Activated naive CD4-positive, alpha-beta T cell treated with Interleukin-2 at 50 U/mL for 16 hours (primary cell): Measurements from ENCODE around the gene CNTNAP4.

ENCODE experiments used
- DNase-seq: peaks from one replicate; pipeline ENCODE4 v3.0.0-alpha.2; 2020

Gene CNTNAP4

GRCh38 chr16:76276745-76277438, at the start of gene CNTNAP4:
CNTNAP4 (plus strand) TSS chr16:76277401; CDS start chr16:76277663, 262 bp downstream.
- no peak for DNase-seq

- DNase-seq: no peak
These were observed 48.6 kb upstream of the CNTNAP4 start for GRCh38 chr16:76228546-76229146.

GRCh38 chr16:76232704-76233103, 44.5 kb upstream of the CNTNAP4 start:
- no peak for DNase-seq

GRCh38 chr16:76235025-76235424, 42.2 kb upstream of the CNTNAP4 start:
- no peak for DNase-seq

- DNase-seq: no peak
These were observed 41.8 kb upstream of the CNTNAP4 start for GRCh38 chr16:76235426-76235825.

- no peak for DNase-seq
These were observed 39.7 kb upstream of the CNTNAP4 start for GRCh38 chr16:76237471-76237870.

GRCh38 chr16:76241755-76242154, 35.4 kb upstream of the CNTNAP4 start:
- DNase-seq: no peak

- no peak for DNase-seq
These were observed 33.6 kb upstream of the CNTNAP4 start for GRCh38 chr16:76243620-76244019.

GRCh38 chr16:76246587-76246986, 30.6 kb upstream of the CNTNAP4 start:
- DNase-seq: no peak

GRCh38 chr16:76265434-76266045, 11.7 kb upstream of the CNTNAP4 start:
- DNase-seq: no peak

- no peak for DNase-seq
These were observed 8.4 kb upstream of the CNTNAP4 start for GRCh38 chr16:76268824-76269223.

GRCh38 chr16:76277460-76278030, 344 bp downstream of the CNTNAP4 start:
- DNase-seq: no peak

- DNase-seq: no peak
These were observed 885 bp downstream of the CNTNAP4 start for GRCh38 chr16:76278086-76278485.

GRCh38 chr16:76278980-76279379, 1.8 kb downstream of the CNTNAP4 start:
- DNase-seq: no peak

GRCh38 chr16:76280421-76281215, 3.4 kb downstream of the CNTNAP4 start:
- DNase-seq: no peak

GRCh38 chr16:76287466-76287865, 10.3 kb downstream of the CNTNAP4 start:
- no peak for DNase-seq

- no peak for DNase-seq
These were observed 15.0 kb downstream of the CNTNAP4 start for GRCh38 chr16:76292218-76292617.

GRCh38 chr16:76293980-76294379, 16.8 kb downstream of the CNTNAP4 start:
- DNase-seq: no peak

- no peak for DNase-seq
These were observed 17.4 kb downstream of the CNTNAP4 start for GRCh38 chr16:76294396-76295214.

GRCh38 chr16:76297941-76298340, 20.7 kb downstream of the CNTNAP4 start:
- DNase-seq: no peak

- no peak for DNase-seq
These were observed 26.6 kb downstream of the CNTNAP4 start for GRCh38 chr16:76303637-76304314.
